HG02884 (cell line): Measurements from ENCODE around the gene BBS9.

ENCODE experiments used
- ATAC-seq: cut with Tn5 transposase; IDR thresholded peaks from one replicate; pipeline ENCODE4 v1.9.1; 2021; ENCODE audit warnings: mild to moderate bottlenecking, moderate library complexity; ENCODE audit not compliant: unreplicated experiment

Gene BBS9

GRCh38 chr7:33351709-33352108, 222.3 kb downstream of the BBS9 start:
- ATAC-seq = no peak

- no peak for ATAC-seq
These were observed 224.8 kb downstream of the BBS9 start for GRCh38 chr7:33354201-33354600.

GRCh38 chr7:33355386-33355785, 226.0 kb downstream of the BBS9 start:
- ATAC-seq = no peak

GRCh38 chr7:33356336-33356735, 227.0 kb downstream of the BBS9 start:
- no peak for ATAC-seq

GRCh38 chr7:33357846-33358245, 228.5 kb downstream of the BBS9 start:
- ATAC-seq = no peak

GRCh38 chr7:33369888-33370287, 240.5 kb downstream of the BBS9 start:
- no peak for ATAC-seq

GRCh38 chr7:33373195-33373594, 243.8 kb downstream of the BBS9 start:
- no peak for ATAC-seq

GRCh38 chr7:33379891-33380525, 250.6 kb downstream of the BBS9 start:
- ATAC-seq = no peak

GRCh38 chr7:33388332-33388731, 259.0 kb downstream of the BBS9 start:
- no peak for ATAC-seq

- no peak for ATAC-seq
These were observed 262.8 kb downstream of the BBS9 start for GRCh38 chr7:33392148-33392547.

GRCh38 chr7:33393770-33394169, 264.4 kb downstream of the BBS9 start:
- no peak for ATAC-seq

GRCh38 chr7:33395340-33395739, 266.0 kb downstream of the BBS9 start:
- ATAC-seq = no peak

GRCh38 chr7:33399528-33400213, 270.3 kb downstream of the BBS9 start:
- no peak for ATAC-seq

- ATAC-seq = no peak
These were observed 270.8 kb downstream of the BBS9 start for GRCh38 chr7:33400214-33400538.

GRCh38 chr7:33410266-33410665, 280.9 kb downstream of the BBS9 start:
- ATAC-seq = no peak

- ATAC-seq = no peak
These were observed 281.7 kb downstream of the BBS9 start for GRCh38 chr7:33411020-33411419.

GRCh38 chr7:33412331-33412730, 283.0 kb downstream of the BBS9 start:
- ATAC-seq = no peak

- ATAC-seq = no peak
These were observed 288.9 kb downstream of the BBS9 start for GRCh38 chr7:33418251-33418701.

GRCh38 chr7:33420311-33420940, 291.1 kb downstream of the BBS9 start:
- ATAC-seq = no peak

- ATAC-seq = no peak
These were observed 292.1 kb downstream of the BBS9 start for GRCh38 chr7:33421429-33421828.

- ATAC-seq = no peak
These were observed 292.8 kb downstream of the BBS9 start for GRCh38 chr7:33422141-33422540.
